ENCODE measurements around the gene CYBRD1. TPM values are rescaled to one million over a fixed set of nuclear protein-coding genes. Genes with fewer than 3 reads are reported as not detected.

Gene CYBRD1
- 45.5 to 89.4 TPM (median 72.7 TPM) in 3 replicates for polyA plus RNA-seq
- polyA plus RNA-seq (2011; ENCODE audit: low read depth): 17.5 TPM
- 40.9 and 64.5 TPM in 2 replicates for polyA plus RNA-seq (2011; cell fraction: cytosol; rRNA removed)
- polyA plus RNA-seq (2011; cell fraction: nucleus; rRNA removed): 54.1 and 60.1 TPM in 2 replicates
- polyA plus RNA-seq (2012; ENCODE audit: low replicate concordance): 32.1 and 35.4 TPM in 2 replicates
- polyA minus RNA-seq: 54.6 to 119 TPM (median 71.8 TPM) in 3 replicates
- 58.7 TPM for polyA minus RNA-seq (2011; cell fraction: cytosol; rRNA and poly(A)+ RNA removed)
- 40.1 and 96.3 TPM in 2 replicates for polyA minus RNA-seq (2011; cell fraction: nucleus; rRNA and poly(A)+ RNA removed)

GRCh38 chr2:171522052-171522787 lies at the start of gene CYBRD1:
Gene CYBRD1, plus strand, starts transcription at chr2:171522474. Its CDS starts 72 bp downstream, at chr2:171522546.
- dilution Hi-C loops (cut with MboI; ENCODE audit: extremely low pct_ligation_motif_present, low sequenced_read_pairs): no loop called here
- no peak for FAIRE-seq
- H3K4me1 ChIP-seq (ENCODE audit: control insufficient read depth, extremely low read depth, insufficient read depth, low read length): peaks cover 27% of the 10 kb centered on the region

DNA sequence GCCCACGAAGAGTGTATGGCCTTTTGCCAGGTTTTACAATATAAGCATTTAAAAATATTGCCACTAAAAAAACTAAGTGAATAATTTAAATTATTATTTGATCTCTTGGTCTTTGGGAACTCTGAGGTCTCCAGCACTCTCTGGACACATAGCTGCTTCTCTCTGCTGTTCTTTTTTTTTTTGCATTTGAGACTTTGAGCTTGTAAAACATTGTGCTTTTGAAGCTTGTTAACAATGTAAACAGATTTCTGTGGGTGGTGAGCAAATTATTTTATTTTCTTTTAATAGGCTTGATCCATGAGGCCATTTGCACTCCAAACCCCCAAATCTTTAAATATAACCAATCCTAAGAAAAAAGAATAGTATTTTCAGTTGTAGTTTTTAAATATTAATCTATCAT lies 46.3 kb upstream of the CYBRD1 start:
- TF ChIP-seq EZH2 (IDR thresholded peaks at IDR 0.05; ENCODE audit: low read length) (no peak), CTCF (optimal IDR thresholded peaks at IDR 0.05 in 1 of 3, IDR thresholded peaks at IDR 0.05 in 1 of 3, conservative IDR thresholded peaks at IDR 0.05 in 1 of 3; ENCODE audit: extremely low read depth in 1 of 3, insufficient read depth in 2 of 3, low read length in 3 of 3) (no peak)
- Histone ChIP-seq H3K4me1 (ENCODE audit: control insufficient read depth, extremely low read depth, insufficient read depth, low read length) (no peaks in the 10 kb centered on the region), H3K4me3 (ENCODE audit: control insufficient read depth in 2 of 3, extremely low read depth in 1 of 3, insufficient read depth in 2 of 3, low read depth in 1 of 3, low read length in 3 of 3) (no peak overlapping the region), H3K36me3 (ENCODE audit: control insufficient read depth in 2 of 2, extremely low read depth in 1 of 2, insufficient read depth in 2 of 2, low read length in 2 of 2) (peaks cover 4 to 11% of the 10 kb centered on the region in 2 experiments), H3K27ac (ENCODE audit: control insufficient read depth, insufficient read depth, low read length) (no peak overlapping the region), H3K9me3 (ENCODE audit: control insufficient read depth, low read depth, low read length) (no peaks in the 10 kb centered on the region), H3K9me1 (ENCODE audit: control insufficient read depth, extremely low read depth, insufficient read depth, low read length) (no peaks in the 10 kb centered on the region), H4K20me1 (ENCODE audit: control insufficient read depth, extremely low read depth, insufficient read depth, low read length) (no peaks in the 10 kb centered on the region), H3K79me2 (ENCODE audit: control insufficient read depth, insufficient read depth, low read length) (no peaks in the 10 kb centered on the region), H2AFZ (ENCODE audit: control insufficient read depth, low read length) (no peak overlapping the region), H3K27me3 (ENCODE audit: control insufficient read depth, extremely low read depth, insufficient read depth, low read length) (no peaks in the 10 kb centered on the region), H3K9ac (ENCODE audit: control insufficient read depth, extremely low read depth, insufficient read depth, low read length) (no peak overlapping the region), H3K4me2 (ENCODE audit: control insufficient read depth, extremely low read depth, insufficient read depth, low read depth, low read length) (no peak overlapping the region)
- DNase-seq (ENCODE audit: low read depth, low spot score) (no peak), FAIRE-seq (no peak)
- dilution Hi-C loops (cut with MboI; ENCODE audit: extremely low pct_ligation_motif_present, low sequenced_read_pairs): no loop called here

More at GRCh38 chr2:171522052-171522787, at the start of gene CYBRD1:
- Histone ChIP-seq H2AFZ (ENCODE audit: control insufficient read depth, low read length) (peak within 1 kb of the TSS; percentile 90), H3K9me3 (ENCODE audit: control insufficient read depth, low read depth, low read length) (no peaks in the 10 kb centered on the region), H3K9me1 (ENCODE audit: control insufficient read depth, extremely low read depth, insufficient read depth, low read length) (no peaks in the 10 kb centered on the region), H3K79me2 (ENCODE audit: control insufficient read depth, insufficient read depth, low read length) (no peaks in the 10 kb centered on the region), H3K9ac (ENCODE audit: control insufficient read depth, extremely low read depth, insufficient read depth, low read length) (peak within 1 kb of the TSS; percentile 71), H4K20me1 (ENCODE audit: control insufficient read depth, extremely low read depth, insufficient read depth, low read length) (no peaks in the 10 kb centered on the region), H3K4me2 (ENCODE audit: control insufficient read depth, extremely low read depth, insufficient read depth, low read depth, low read length) (peak within 1 kb of the TSS; percentile 77), H3K27ac (ENCODE audit: control insufficient read depth, insufficient read depth, low read length) (peak within 1 kb of the TSS; percentile 49), H3K4me3 (ENCODE audit: control insufficient read depth in 2 of 3, extremely low read depth in 1 of 3, insufficient read depth in 2 of 3, low read depth in 1 of 3, low read length in 3 of 3) (peak within 1 kb of the TSS; percentile 56 to 90 (median 85)), H3K27me3 (ENCODE audit: control insufficient read depth, extremely low read depth, insufficient read depth, low read length) (no peaks in the 10 kb centered on the region), H3K36me3 (ENCODE audit: control insufficient read depth in 2 of 2, extremely low read depth in 1 of 2, insufficient read depth in 2 of 2, low read length in 2 of 2) (no peaks in the 10 kb centered on the region)
- TF ChIP-seq EZH2 (IDR thresholded peaks at IDR 0.05; ENCODE audit: low read length) (no peak), CTCF (optimal IDR thresholded peaks at IDR 0.05 in 1 of 3, IDR thresholded peaks at IDR 0.05 in 1 of 3, conservative IDR thresholded peaks at IDR 0.05 in 1 of 3; ENCODE audit: extremely low read depth in 1 of 3, insufficient read depth in 2 of 3, low read length in 3 of 3) (peak in 1 of 3 experiments; percentile 26)
- no peak for DNase-seq (ENCODE audit: low read depth, low spot score)
